Measurements from ENCODE around the gene TMEM263. TPM values are rescaled to one million over a fixed set of nuclear protein-coding genes. Genes with fewer than 3 reads are reported as not detected.

Gene TMEM263
- total and polyA plus RNA-seq, 2 of the 13 experiments (the other 11 are each of a cell fraction or from before 2014, with no cell fraction given): 25.9 to 58.6 TPM

- intact Hi-C loops (cut with micrococcal nuclease; ENCODE audit: unreplicated experiment) (no loop called here), in situ Hi-C loops (cut with HindIII; ENCODE audit: extremely low pct_ligation_motif_present, low pct_unique_long_range_greater_than_20kb) (no loop called here)
- Histone ChIP-seq H4K20me1 (ENCODE audit: insufficient read depth, low read length) (no peaks in the 10 kb centered on the region), H3K79me2 (ENCODE audit: insufficient read depth, low read length) (peaks cover 16% of the 10 kb centered on the region), H3K4me1 (ENCODE audit: insufficient read depth, low read length) (peaks cover 22% of the 10 kb centered on the region), H3K27ac (ENCODE audit: extremely low read length, insufficient read depth, low read length) (no peak overlapping the region), H3K36me3 (replicated peaks in 1 of 2; ENCODE audit: control insufficient read depth in 1 of 2, insufficient read depth in 2 of 2, low read length in 2 of 2) (peaks cover 3 to 9% of the 10 kb centered on the region in 2 experiments; a peak in 1 of 5 replicates), H3K9ac (ENCODE audit: insufficient read depth, low read depth, low read length) (no peak overlapping the region), H2AFZ (ENCODE audit: low read length) (no peak overlapping the region), H3K4me2 (ENCODE audit: low read depth, low read length) (no peak overlapping the region), H3K4me3 (replicated peaks in 1 of 3; ENCODE audit: insufficient read depth in 1 of 3, low read depth in 2 of 3, low read length in 3 of 3) (no peak overlapping the region), H3K9me3 (ENCODE audit: low read length) (no peaks in the 10 kb centered on the region), H3K27me3 (ENCODE audit: control insufficient read depth in 1 of 2, insufficient read depth in 2 of 2, low read length in 2 of 2) (no peaks in the 10 kb centered on the region; a peak in 1 of 5 replicates)
- no peak for FAIRE-seq
- POLR2A ChIA-PET: interaction anchor here (3.2 kb wide), 1 partner anchor 29 kb away, joined by 31 read pairs; the partner anchor contains the start of gene TMEM263
- no peak for DNase-seq (ENCODE audit: low spot score)
- 96% methylated on average over 6 of the region's 6 CpGs for WGBS (ENCODE audit: low lambda C conversion rate)
- CTCF ChIA-PET (ENCODE audit: low intra/inter-chr PET ratio, low total read pairs): no interaction called here
- BruUV-seq (replicated peaks): no TSS peak
- no peak for TF ChIP-seq ZNF614 (CRISPR knock-in tag; IDR thresholded peaks at IDR 0.05; ENCODE audit: borderline replicate concordance)
- no peak for TF ChIP-seq KLF9 (CRISPR knock-in tag; IDR thresholded peaks at IDR 0.05; ENCODE audit: low read depth)
- TF ChIP-seq NR2F6 (IDR thresholded peaks at IDR 0.05): no peak
- no peak for TF ChIP-seq NR2F6 (CRISPR knock-in tag; IDR thresholded peaks at IDR 0.05)
- TF ChIP-seq REXO4 (CRISPR knock-in tag; IDR thresholded peaks at IDR 0.05; ENCODE audit: borderline replicate concordance): no peak
- TF ChIP-seq JUNB (CRISPR knock-in tag; IDR thresholded peaks at IDR 0.05; ENCODE audit: borderline replicate concordance): no peak
- TF ChIP-seq POLR2G (IDR thresholded peaks at IDR 0.05; ENCODE audit: low read depth, low read length): no peak
- no peak for TF ChIP-seq ZNF674 (CRISPR knock-in tag; IDR thresholded peaks at IDR 0.05; ENCODE audit: low read depth)
- TF ChIP-seq ZNF878 (CRISPR knock-in tag; IDR thresholded peaks at IDR 0.05): no peak
- no peak for TF ChIP-seq TFE3 (CRISPR knock-in tag; IDR thresholded peaks at IDR 0.05)
- no peak for TF ChIP-seq ZBED4 (CRISPR knock-in tag; IDR thresholded peaks at IDR 0.05; ENCODE audit: borderline replicate concordance)
- TF ChIP-seq ATM (IDR thresholded peaks at IDR 0.05; ENCODE audit: borderline replicate concordance): no peak
- TF ChIP-seq TOE1 (CRISPR knock-in tag; IDR thresholded peaks at IDR 0.05): no peak
- TF ChIP-seq STAG1 (CRISPR knock-in tag; IDR thresholded peaks at IDR 0.05): no peak
- TF ChIP-seq MYNN (CRISPR knock-in tag; IDR thresholded peaks at IDR 0.05; ENCODE audit: low read depth): no peak
- TF ChIP-seq POLR2A (IDR thresholded peaks at IDR 0.05; ENCODE audit: insufficient read depth in 1 of 2, low read depth in 2 of 2, low read length in 2 of 2): no peak
- ATAC-seq: no peak
Observed at GRCh38 chr12:106984588-106985137, 29.0 kb downstream of the TMEM263 start.
